Mesothelial cell of epicardium (in vitro differentiated cells): ENCODE measurements around the gene FHL2. TPM values are rescaled to one million over a fixed set of nuclear protein-coding genes. Genes with fewer than 3 reads are reported as not detected.

Experiments
- DNase-seq, 2 experiments: peaks; one replicate each; pipeline ENCODE4 v3.0.0; 2021; ENCODE audit warnings: low spot score in 2 of 2; ENCODE audit not compliant: unreplicated experiment in 2 of 2
- H3K27ac Mint-ChIP-seq: 2 replicates; pipeline ENCODE4 v1.8.0; 2021; ENCODE audit warnings: mixed read lengths
- H3K27me3 Mint-ChIP-seq: 2 replicates; pipeline ENCODE4 v1.8.0; 2021; ENCODE audit warnings: low read depth, mixed read lengths
- H3K36me3 Mint-ChIP-seq: 2 replicates; pipeline ENCODE4 v1.8.0; 2021; ENCODE audit warnings: mixed read lengths
- H3K4me1 Mint-ChIP-seq: 2 replicates; pipeline ENCODE4 v1.8.0; 2021; ENCODE audit warnings: mixed read lengths
- H3K4me3 Mint-ChIP-seq: 2 replicates; pipeline ENCODE4 v1.8.0; 2021; ENCODE audit warnings: mild to moderate bottlenecking, moderate library complexity, mixed read lengths
- H3K9me3 Mint-ChIP-seq: 2 replicates; pipeline ENCODE4 v1.8.0; 2021; ENCODE audit warnings: mixed read lengths
- total RNA-seq: library from RNA; stranded (reverse); gene quantifications from 3 replicates; pipeline ENCODE4 v1.2.1, GENCODE V29; 2021
- TF ChIP-seq, protein P1 (sequence below): fragments of 200-600 bp; sonication (generic); IDR thresholded peaks from one replicate; pipeline ENCODE4 v1.5.0; 2021; ENCODE audit warnings: antibody characterized with exemption; ENCODE audit not compliant: unreplicated experiment

FHL2 gene
- total RNA-seq, 1 donor from 2014 or later, result 37.9 TPM

DNA sequence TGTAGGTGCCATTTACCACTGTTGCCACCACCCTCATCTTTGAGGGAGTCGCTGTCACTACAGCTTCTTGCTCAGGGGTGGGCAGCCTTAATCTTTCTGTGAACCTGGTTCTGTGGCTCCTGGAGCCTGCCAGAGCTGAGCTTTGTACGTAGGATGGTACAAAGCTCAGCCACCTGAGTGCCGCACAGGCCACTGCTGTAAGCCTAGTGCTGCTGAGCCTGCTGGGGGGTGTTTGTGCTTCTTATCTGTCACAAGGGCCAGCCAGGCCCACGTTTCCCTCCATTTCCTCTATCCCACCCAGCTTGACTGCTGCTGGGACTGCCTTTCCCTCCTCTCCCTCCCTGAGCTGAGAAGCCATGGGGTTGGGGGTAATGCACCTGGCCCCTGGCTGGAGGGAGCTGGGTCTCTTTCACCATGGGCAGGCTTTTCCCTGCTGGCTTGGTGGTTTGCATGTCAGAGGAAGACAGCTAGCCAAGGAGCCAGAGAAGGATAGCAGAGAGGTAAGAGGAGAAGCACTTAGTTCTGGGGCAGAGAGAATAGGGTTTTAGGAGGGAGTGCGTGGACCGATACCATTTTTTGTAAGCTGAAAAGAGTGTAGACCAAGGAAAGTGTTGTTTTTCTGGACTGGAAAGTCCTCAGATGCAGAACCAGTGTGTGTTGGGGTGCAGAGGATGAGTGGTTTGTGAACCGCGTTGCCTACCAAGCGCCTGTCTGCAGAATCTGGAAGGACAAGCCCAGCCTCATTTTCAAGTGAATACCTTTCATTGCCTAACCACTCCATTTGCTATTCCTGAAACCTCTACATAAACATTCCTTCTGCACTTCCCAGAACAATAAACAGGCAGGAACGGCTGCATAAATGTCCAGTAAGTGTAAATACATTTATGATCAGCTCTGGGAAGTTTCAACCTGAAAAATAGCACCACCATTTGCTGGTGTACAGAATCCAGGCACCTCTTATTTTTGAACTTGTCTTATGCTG, 45.1 kb upstream of the FHL2 start:
- DNase-seq, result no peak
- H3K36me3 Mint-ChIP-seq, result no peaks in the 10 kb centered on the region
- H3K27ac Mint-ChIP-seq, result no peak overlapping the region
- no peaks in the 10 kb centered on the region for H3K27me3 Mint-ChIP-seq
- peaks cover 22% of the 10 kb centered on the region for H3K4me1 Mint-ChIP-seq
- H3K9me3 Mint-ChIP-seq, result no peaks in the 10 kb centered on the region
- TF ChIP-seq, protein P1, sequence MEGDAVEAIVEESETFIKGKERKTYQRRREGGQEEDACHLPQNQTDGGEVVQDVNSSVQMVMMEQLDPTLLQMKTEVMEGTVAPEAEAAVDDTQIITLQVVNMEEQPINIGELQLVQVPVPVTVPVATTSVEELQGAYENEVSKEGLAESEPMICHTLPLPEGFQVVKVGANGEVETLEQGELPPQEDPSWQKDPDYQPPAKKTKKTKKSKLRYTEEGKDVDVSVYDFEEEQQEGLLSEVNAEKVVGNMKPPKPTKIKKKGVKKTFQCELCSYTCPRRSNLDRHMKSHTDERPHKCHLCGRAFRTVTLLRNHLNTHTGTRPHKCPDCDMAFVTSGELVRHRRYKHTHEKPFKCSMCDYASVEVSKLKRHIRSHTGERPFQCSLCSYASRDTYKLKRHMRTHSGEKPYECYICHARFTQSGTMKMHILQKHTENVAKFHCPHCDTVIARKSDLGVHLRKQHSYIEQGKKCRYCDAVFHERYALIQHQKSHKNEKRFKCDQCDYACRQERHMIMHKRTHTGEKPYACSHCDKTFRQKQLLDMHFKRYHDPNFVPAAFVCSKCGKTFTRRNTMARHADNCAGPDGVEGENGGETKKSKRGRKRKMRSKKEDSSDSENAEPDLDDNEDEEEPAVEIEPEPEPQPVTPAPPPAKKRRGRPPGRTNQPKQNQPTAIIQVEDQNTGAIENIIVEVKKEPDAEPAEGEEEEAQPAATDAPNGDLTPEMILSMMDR, result no peak
- H3K4me3 Mint-ChIP-seq, result no peak overlapping the region

DNA sequence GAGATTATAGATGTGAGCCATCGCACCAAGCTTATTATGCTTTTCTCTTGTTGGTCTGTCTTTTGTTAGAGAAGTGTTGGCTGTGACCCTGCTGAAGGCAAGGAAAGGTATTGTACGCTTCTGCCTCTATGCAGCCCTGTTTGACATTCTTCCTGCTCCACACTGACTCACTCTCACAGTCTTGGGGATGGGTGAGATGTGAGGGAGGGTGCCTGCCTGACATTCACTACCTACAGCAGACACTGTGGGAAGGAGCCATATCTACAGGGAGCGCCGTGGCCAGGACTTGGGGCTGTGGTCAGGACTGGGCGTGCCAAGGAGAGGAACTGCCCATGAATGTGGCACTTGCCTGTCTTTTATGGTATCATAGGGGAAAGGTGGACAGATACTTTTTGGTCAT, 43.9 kb upstream of the FHL2 start:
- Mint-ChIP-seq H3K4me1 (peaks cover 34% of the 10 kb centered on the region), H3K27ac (no peak overlapping the region), H3K4me3 (no peak overlapping the region), H3K9me3 (no peaks in the 10 kb centered on the region), H3K36me3 (no peaks in the 10 kb centered on the region), H3K27me3 (no peaks in the 10 kb centered on the region)
- DNase-seq, result no peak
- TF ChIP-seq, protein P1, result no peak

DNA sequence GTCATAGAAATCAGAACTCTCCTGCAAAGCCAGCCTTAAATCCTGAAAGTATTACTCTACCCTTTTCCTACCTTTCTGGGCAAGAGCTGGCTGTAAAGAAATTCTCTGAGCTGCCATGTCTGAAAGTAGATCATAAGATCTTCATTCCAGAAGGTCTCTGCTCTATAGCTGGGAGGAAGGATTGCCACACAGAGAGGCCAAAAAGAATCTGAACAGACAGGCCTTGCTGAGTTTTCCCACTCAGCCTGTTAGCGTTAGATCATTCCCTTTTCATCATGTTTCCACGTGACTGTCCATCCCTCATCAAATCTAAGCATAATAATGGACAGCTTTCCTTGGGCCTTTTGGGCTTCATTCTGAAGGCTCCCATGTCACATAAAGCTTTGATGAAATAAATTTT, 43.2 kb upstream of the FHL2 start:
- TF ChIP-seq, protein P1, result no peak
- Mint-ChIP-seq H3K27ac (no peak overlapping the region), H3K9me3 (no peaks in the 10 kb centered on the region), H3K4me1 (peaks cover 36% of the 10 kb centered on the region), H3K4me3 (no peak overlapping the region), H3K27me3 (no peaks in the 10 kb centered on the region), H3K36me3 (no peaks in the 10 kb centered on the region)
- DNase-seq, result no peak

DNA sequence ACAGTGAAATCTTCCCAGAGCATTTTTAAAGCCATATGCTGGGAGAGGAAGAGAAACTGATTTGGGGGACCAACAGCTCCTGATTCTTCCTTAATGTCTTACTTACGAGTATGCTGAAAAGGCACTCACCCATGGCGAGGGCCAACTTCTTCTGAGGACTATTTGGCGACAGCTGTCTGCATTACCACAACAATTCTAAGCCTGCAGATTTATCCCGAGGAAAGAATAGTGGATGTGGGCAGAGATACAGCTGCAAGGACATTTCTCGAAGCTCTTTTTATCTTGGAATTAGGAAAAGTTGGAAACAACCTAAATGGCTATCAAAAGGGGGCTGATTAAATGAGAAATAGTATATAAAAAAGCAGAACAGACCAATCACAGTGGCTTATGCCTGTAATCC, 40.3 kb upstream of the FHL2 start:
- Mint-ChIP-seq H3K36me3 (no peaks in the 10 kb centered on the region), H3K4me1 (peaks cover 30% of the 10 kb centered on the region), H3K27me3 (no peaks in the 10 kb centered on the region), H3K4me3 (no peak overlapping the region), H3K27ac (no peak overlapping the region), H3K9me3 (peaks cover 5% of the 10 kb centered on the region)
- TF ChIP-seq, protein P1, result no peak
- no peak for DNase-seq

DNA sequence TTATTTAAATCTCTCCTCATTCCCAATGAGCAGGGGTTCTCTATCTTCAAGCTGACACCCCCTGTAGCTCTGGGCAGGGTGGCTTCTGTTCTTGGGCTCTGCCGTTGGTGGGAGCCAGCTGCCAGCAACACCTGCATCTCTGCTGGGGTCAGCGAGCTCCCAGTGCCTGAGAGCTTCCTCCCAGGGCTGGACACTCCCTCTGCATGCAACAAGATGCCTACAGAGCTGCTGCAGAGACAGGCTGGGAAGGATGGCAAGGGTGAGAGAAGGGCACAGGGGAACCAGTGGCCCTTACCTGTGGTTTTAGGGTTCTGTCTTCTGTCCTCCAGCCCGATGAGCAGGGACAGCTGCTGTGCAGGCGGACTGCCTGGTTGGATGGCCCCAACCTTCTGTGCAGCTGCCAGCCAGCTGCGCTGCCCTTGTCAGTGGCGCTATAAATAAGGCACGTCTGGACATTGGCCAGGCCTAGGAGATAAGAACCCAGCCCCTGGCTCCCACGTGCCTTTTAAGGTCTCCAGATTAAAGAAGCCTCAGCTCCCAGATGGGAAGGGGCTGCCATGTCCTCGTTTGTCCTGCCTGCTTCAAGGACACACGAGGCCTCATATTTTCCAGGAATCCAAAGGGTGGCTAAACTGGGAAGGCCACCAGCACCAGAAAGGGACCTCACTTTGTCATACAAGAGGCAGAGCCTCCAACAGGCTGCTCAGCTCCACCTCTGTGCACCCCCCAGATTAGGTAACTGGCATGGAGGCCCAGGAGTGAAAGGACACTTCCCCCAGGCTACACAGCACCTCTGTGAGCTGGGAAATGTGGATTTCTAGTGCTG, 39.5 kb upstream of the FHL2 start:
- peak overlapping the region; percentile 59 for H3K27ac Mint-ChIP-seq
- no peaks in the 10 kb centered on the region for H3K36me3 Mint-ChIP-seq
- H3K27me3 Mint-ChIP-seq, result no peaks in the 10 kb centered on the region
- DNase-seq, result no peak
- no peak overlapping the region for H3K4me3 Mint-ChIP-seq
- TF ChIP-seq, protein P1, result no peak
- H3K9me3 Mint-ChIP-seq, result peaks cover 5% of the 10 kb centered on the region
- peaks cover 29% of the 10 kb centered on the region for H3K4me1 Mint-ChIP-seq
